H1 (cell line): ENCODE data around the gene BIRC7. TPM values are rescaled to one million over a fixed set of nuclear protein-coding genes. Genes with fewer than 3 reads are reported as not detected.

Source experiments
- CTCF ChIA-PET: fragments of 300-600 bp; sonication (Branson Sonifier 250); formaldehyde crosslinking; loops from one replicate; lab custom pipeline; 2021; ENCODE audit not compliant: partially characterized antibody; lab: Charles Lee
- POLR2A ChIA-PET: fragments of 300-600 bp; sonication (Branson Sonifier 250); formaldehyde crosslinking; loops from one replicate; lab custom pipeline; 2021; ENCODE audit warnings: inconsistent platforms; ENCODE audit not compliant: partially characterized antibody; lab: Charles Lee
- DNase-seq, 2 experiments: peaks; one replicate each; pipeline versions ENCODE4 v3.0.0 to v3.0.0-alpha.2; 2010 to 2022; ENCODE audit warnings: low spot score in 2 of 2, low read depth in 1 of 2, mixed read lengths in 1 of 2
- FAIRE-seq: peaks from 2 replicates; lab custom pipeline; 2011; peaks lifted over from hg19 to GRCh38; lab: Jason Lieb, UNC
- H2AFZ ChIP-seq: 2 replicates; pipeline ENCODE4 v1.8.1; 2012; ENCODE audit warnings: low read length, inconsistent platforms
- H2AK5ac ChIP-seq: 2 replicates; pipeline ENCODE4 v1.6.1; 2013; ENCODE audit warnings: low read depth, low read length
- H2BK120ac ChIP-seq: replicated peaks from 2 replicates; pipeline ENCODE3; 2013; ENCODE audit warnings: low read depth, low read length, inconsistent platforms
- H2BK12ac ChIP-seq: 2 replicates; pipeline ENCODE4 v1.6.1; 2013; ENCODE audit warnings: low read depth, low read length
- H2BK15ac ChIP-seq: 2 replicates; pipeline ENCODE4 v1.6.1; 2013; ENCODE audit warnings: low read length
- H2BK20ac ChIP-seq: 2 replicates; pipeline ENCODE4 v1.6.1; 2013; ENCODE audit warnings: low read length
- H2BK5ac ChIP-seq: 2 replicates; pipeline ENCODE4 v1.6.1; 2013; ENCODE audit warnings: low read depth, low read length
- H3K14ac ChIP-seq: 2 replicates; pipeline ENCODE4 v1.6.1; 2013; ENCODE audit warnings: inconsistent platforms; ENCODE audit not compliant: insufficient read length
- H3K18ac ChIP-seq: 2 replicates; pipeline ENCODE4 v1.6.1; 2013; ENCODE audit warnings: low read length; ENCODE audit errors: extremely low read depth
- H3K23ac ChIP-seq: 2 replicates; pipeline ENCODE4 v1.6.1; 2013; ENCODE audit warnings: inconsistent platforms; ENCODE audit not compliant: insufficient read length
- H3K23me2 ChIP-seq: 2 replicates; pipeline ENCODE4 v1.6.1; 2013; ENCODE audit warnings: low read depth, low read length
- H3K27ac ChIP-seq: 2 replicates; pipeline ENCODE4 v1.6.1; 2011; ENCODE audit warnings: low read depth, low read length, inconsistent platforms
- H3K27me3 ChIP-seq, 4 experiments: replicated peaks in 1 of 4; 1 replicate in 1 of 4; 2 replicates in 3 of 4; pipeline versions ENCODE4 v1.6.1 to v1.8.1; 2011 to 2013; ENCODE audit warnings: low read length in 3 of 4, mild to moderate bottlenecking in 3 of 4, inconsistent platforms in 2 of 4, mixed read lengths in 2 of 4, moderate library complexity in 1 of 4; ENCODE audit not compliant: control insufficient read depth in 3 of 4, insufficient read depth in 3 of 4; ENCODE audit errors: extremely low read depth in 1 of 4
- H3K36me3 ChIP-seq, 4 experiments: 2 replicates each; pipeline versions ENCODE4 v1.6.1 to v1.8.1; 2011 to 2013; ENCODE audit warnings: mild to moderate bottlenecking in 4 of 4, low read length in 3 of 4, moderate library complexity in 2 of 4, control low read depth in 1 of 4, inconsistent platforms in 1 of 4; ENCODE audit not compliant: insufficient read depth in 4 of 4, control insufficient read depth in 2 of 4
- H3K4ac ChIP-seq: replicated peaks from 2 replicates; pipeline ENCODE3; 2013; ENCODE audit warnings: low read length, low read depth, mixed read lengths, inconsistent platforms; ENCODE audit not compliant: insufficient read length
- H3K4me1 ChIP-seq, 4 experiments: replicated peaks in 1 of 4; 1 replicate in 1 of 4; 2 replicates in 3 of 4; pipeline versions ENCODE4 v1.6.1 to v1.8.1; 2011 to 2013; ENCODE audit warnings: low read length in 3 of 4, inconsistent platforms in 2 of 4, mixed read lengths in 1 of 4; ENCODE audit not compliant: insufficient read depth in 4 of 4, control insufficient read depth in 3 of 4
- H3K4me2 ChIP-seq, 2 experiments: 2 replicates each; pipeline versions ENCODE4 v1.6.1 to v1.8.1; 2011 to 2013; ENCODE audit warnings: low read depth in 2 of 2, low read length in 2 of 2, control low read depth in 1 of 2, inconsistent platforms in 1 of 2, mild to moderate bottlenecking in 1 of 2; ENCODE audit not compliant: insufficient read depth in 1 of 2
- H3K4me3 ChIP-seq, 4 experiments: fragments of 200-600, 300-600 bp in 1 of 4; sonication (generic), shearing (Covaris generic), sonication (Bioruptor Twin) in 1 of 4; 2 replicates each; pipeline versions ENCODE4 v1.5.1 to v1.8.1; 2011 to 2016; ENCODE audit warnings: low read length in 4 of 4, low read depth in 3 of 4, control low read depth in 2 of 4, inconsistent platforms in 2 of 4, mild to moderate bottlenecking in 2 of 4, mixed read lengths in 1 of 4, moderate library complexity in 1 of 4; ENCODE audit not compliant: insufficient read depth in 2 of 4; ENCODE audit errors: extremely low read depth in 1 of 4
- H3K56ac ChIP-seq: replicated peaks from 2 replicates; pipeline ENCODE3; 2013; ENCODE audit warnings: low read depth, mild to moderate bottlenecking, mixed read lengths, low read length, inconsistent platforms; ENCODE audit not compliant: insufficient read length
- H3K79me1 ChIP-seq: 2 replicates; pipeline ENCODE4 v1.6.1; 2013; ENCODE audit warnings: low read depth, low read length, control low read depth
- H3K79me2 ChIP-seq, 2 experiments: 2 replicates each; pipeline versions ENCODE4 v1.6.1 to v1.8.1; 2012 to 2013; ENCODE audit warnings: low read length in 2 of 2, mild to moderate bottlenecking in 2 of 2, inconsistent platforms in 1 of 2; ENCODE audit not compliant: insufficient read depth in 2 of 2, control insufficient read depth in 1 of 2
- H3K9ac ChIP-seq, 4 experiments: replicated peaks in 1 of 4; 1 replicate in 1 of 4; 2 replicates in 3 of 4; pipeline versions ENCODE4 v1.6.1 to v1.8.1; 2011 to 2013; ENCODE audit warnings: low read depth in 3 of 4, low read length in 3 of 4, control low read depth in 2 of 4, mild to moderate bottlenecking in 2 of 4, moderate library complexity in 2 of 4, inconsistent platforms in 1 of 4; ENCODE audit errors: extremely low read depth in 1 of 4
- H3K9me3 ChIP-seq, 2 experiments: 2 replicates each; pipeline versions ENCODE4 v1.6.1 to v1.8.1; 2012 to 2013; ENCODE audit warnings: mild to moderate bottlenecking in 2 of 2, moderate library complexity in 2 of 2, control low read depth in 1 of 2, inconsistent platforms in 1 of 2, low read depth in 1 of 2, low read length in 1 of 2, mixed read lengths in 1 of 2; ENCODE audit not compliant: insufficient read depth in 2 of 2
- H4K20me1 ChIP-seq, 2 experiments: replicated peaks in 1 of 2; 2 replicates each; pipeline versions ENCODE3 to v1.8.1; 2011 to 2013; ENCODE audit warnings: inconsistent platforms in 2 of 2, low read length in 2 of 2, mild to moderate bottlenecking in 1 of 2; ENCODE audit not compliant: insufficient read depth in 2 of 2, control insufficient read depth in 1 of 2
- H4K5ac ChIP-seq: 2 replicates; pipeline ENCODE4 v1.6.1; 2013; ENCODE audit warnings: low read length, low read depth, mixed read lengths, inconsistent platforms; ENCODE audit not compliant: insufficient read length
- H4K8ac ChIP-seq: 2 replicates; pipeline ENCODE4 v1.8.0; 2013; ENCODE audit warnings: mild to moderate bottlenecking, moderate library complexity, low read length, inconsistent platforms; ENCODE audit not compliant: insufficient read depth; ENCODE audit errors: extremely low read depth
- H4K91ac ChIP-seq: replicated peaks from 2 replicates; pipeline ENCODE3; 2013; ENCODE audit warnings: low read length, mixed read lengths, inconsistent platforms; ENCODE audit not compliant: insufficient read length
- CTCF ChIP-seq, 3 experiments: IDR thresholded peaks; 1 replicate in 2 of 3; 2 replicates in 1 of 3; pipeline versions ENCODE4 v1.5.1 to v1.6.1; 2011; ENCODE audit warnings: low read length in 3 of 3, mild to moderate bottlenecking in 3 of 3, inconsistent platforms in 2 of 3, low read depth in 1 of 3, moderate library complexity in 1 of 3; ENCODE audit not compliant: insufficient read depth in 1 of 3; ENCODE audit errors: control extremely low read depth in 1 of 3
- SIN3A ChIP-seq, 2 experiments: IDR thresholded peaks in 1 of 2; conservative IDR thresholded peaks in 1 of 2; 2 replicates each; pipeline ENCODE4 v1.6.1; 2011 to 2012; ENCODE audit warnings: low read length in 2 of 2, improper control_type of control experiment in 1 of 2, low read depth in 1 of 2, mild to moderate bottlenecking in 1 of 2
- WGBS, 2 experiments: shearing (Covaris generic) in 1 of 2; methylation state at CpG; one replicate each; pipeline versions ENCODE4 v1.1.6 to v1.1.7; 2013 to 2015; ENCODE audit warnings: low lambda C conversion rate in 2 of 2, mixed read lengths in 2 of 2, inconsistent platforms in 1 of 2, low coverage in 1 of 2, missing lambda C conversion rate in 1 of 2; ENCODE audit not compliant: insufficient replicate concordance in 2 of 2, insufficient coverage in 1 of 2, insufficient read length in 1 of 2; ENCODE audit errors: extremely low coverage in 1 of 2, missing lambda C conversion rate in 1 of 2; 5-methylcytosine and 5-hydroxymethylcytosine counted together
- polyA plus RNA-seq, 7 experiments: library from polyadenylated mRNA; depleted of rRNA in 3 of 7; stranded (reverse) in 5 of 7; unstranded in 2 of 7; fragments of >200 nt in 5 of 7; fragments of 200-250 nt in 2 of 7; gene quantifications; 1 replicate in 5 of 7; 2 replicates in 1 of 7; 4 replicates in 1 of 7; pipeline versions ENCODE4 v1.2.1 to v1.2.3, GENCODE V29; 2011 to 2013; ENCODE audit warnings: missing spikeins in 2 of 7, mixed read lengths in 2 of 7
- total RNA-seq: library from RNA; stranded (reverse); fragmentation: NEBNext Ultra II Directional; extraction: Animal tissue kit (Norgen Biotek cat#: 25700); gene quantifications from 2 replicates; pipeline ENCODE4 v1.2.1, GENCODE V29; 2021

BIRC7 gene
- total and polyA plus RNA-seq, 2 of the 8 experiments (the other 6 are each of a cell fraction or from before 2014, with no cell fraction given), result 0.11 to 0.41 TPM

GRCh38 chr20:63186528-63187316, 49.0 kb upstream of the BIRC7 start:
- Histone ChIP-seq H3K9me3 (peaks cover 0 to 9% of the 10 kb centered on the region in 2 experiments; a peak in 2 of 4 replicates), H4K20me1 (peaks cover 3 to 20% of the 10 kb centered on the region in 2 experiments), H3K4me3 (no peak overlapping the region), H3K4ac (no peak overlapping the region), H3K79me1 (no peaks in the 10 kb centered on the region), H3K27ac (no peak overlapping the region), H3K23ac (no peak overlapping the region), H3K23me2 (no peaks in the 10 kb centered on the region; the same call in none of the 2 replicates), H2BK5ac (no peak overlapping the region), H3K4me1 (peaks cover 0 to 7% (median 1%) of the 10 kb centered on the region in 4 experiments; a peak in 2 of 7 replicates), H3K79me2 (no peaks in the 10 kb centered on the region), H4K91ac (no peak overlapping the region), H3K14ac (no peak overlapping the region), H2AFZ (no peak overlapping the region), H4K8ac (no peak overlapping the region), H3K18ac (no peak overlapping the region), H2BK12ac (no peak overlapping the region), H3K36me3 (no peaks in the 10 kb centered on the region), H3K9ac (no peak overlapping the region), H3K4me2 (no peak overlapping the region), H2AK5ac (no peak overlapping the region), H2BK20ac (no peak overlapping the region), H2BK15ac (peak overlapping the region; percentile 54; the same call in 1 of the 2 replicates), H4K5ac (no peak overlapping the region), H2BK120ac (no peak overlapping the region), H3K27me3 (no peaks in the 10 kb centered on the region; a peak in 2 of 7 replicates), H3K56ac (no peak overlapping the region)
- 86% methylated on average over 7 of the region's 8 CpGs; no CpG with 5 or more reads in 1 of the 2 experiments for WGBS, 2 experiments
- POLR2A ChIA-PET, result no interaction called here
- CTCF ChIA-PET, result interaction anchor here (0.9 to 1.3 kb wide), 3 partner anchors 12 to 164 kb away, joined by 3 read pairs; no protein-coding TSS in a partner anchor
- FAIRE-seq, result no peak
- TF ChIP-seq CTCF (IDR thresholded peaks at IDR 0.05; ENCODE audit: control extremely low read depth in 1 of 3, insufficient read depth in 1 of 3, low read depth in 1 of 3, low read length in 3 of 3) (peak in 2 of 3 experiments; percentile 29 to 35; a peak in 3 of 4 replicates), SIN3A (conservative IDR thresholded peaks at IDR 0.05 in 1 of 2, IDR thresholded peaks at IDR 0.05 in 1 of 2; ENCODE audit: low read depth in 1 of 2, low read length in 2 of 2) (no peak)
- DNase-seq, result no peak
